Measurements from ENCODE around the gene DGKG. TPM values are rescaled to one million over a fixed set of nuclear protein-coding genes. Genes with fewer than 3 reads are reported as not detected.

The DGKG gene
- total and polyA plus RNA-seq, 9 of the 15 experiments (the other 6 are each of a cell fraction or from before 2014, with no cell fraction given) = 0.01 to 0.36 (median 0.15) TPM

DNA sequence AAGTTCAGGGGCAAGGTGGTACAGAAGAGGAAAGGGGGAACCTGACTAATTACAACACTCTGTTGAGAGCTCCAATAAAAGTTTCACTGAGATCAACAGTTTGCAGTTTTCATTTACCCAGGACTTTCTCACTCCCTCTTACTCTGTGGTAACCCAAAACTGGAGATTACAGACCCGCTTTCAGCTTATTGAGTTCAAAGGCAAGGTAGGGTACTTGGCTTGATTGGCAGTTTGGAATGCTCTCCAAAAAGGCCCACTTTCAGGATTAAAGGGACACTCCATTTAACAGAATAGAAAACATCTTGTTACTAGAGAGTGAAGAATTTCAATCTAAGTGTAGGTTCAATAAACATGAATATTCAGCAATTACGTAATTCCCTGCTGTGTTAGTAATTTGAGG is 135.6 kb downstream of the DGKG start:
- no peaks in the 10 kb centered on the region for H3K9me3 ChIP-seq (replicated peaks; ENCODE audit: control insufficient read depth, insufficient read depth, low read depth, low read length)
- WGBS (ENCODE audit: insufficient coverage, low coverage, missing lambda C conversion rate) = 0% methylated on average over 2 of the region's 2 CpGs
- no peak overlapping the region for H2AFZ ChIP-seq (ENCODE audit: low read depth, low read length)
- H3K36me3 ChIP-seq (ENCODE audit: control insufficient read depth, insufficient read depth, low read length) = no peaks in the 10 kb centered on the region
- intact Hi-C loops (cut with micrococcal nuclease) (no loop called here), in situ Hi-C loops (cut with MboI) (no loop called here)
- ChIA-PET CTCF (ENCODE audit: low intra/inter-chr PET ratio) (no interaction called here), POLR2A (interaction anchor here (1.1 kb wide), 3 partner anchors 11 to 12 kb away, joined by 3 to 5 read pairs (median 3); no protein-coding TSS in a partner anchor)
- H3K79me2 ChIP-seq (ENCODE audit: control insufficient read depth, insufficient read depth, low read length) = no peaks in the 10 kb centered on the region
- no peaks in the 10 kb centered on the region for H3K9me1 ChIP-seq (ENCODE audit: control insufficient read depth, insufficient read depth, low read length)
- H3K4me2 ChIP-seq (ENCODE audit: insufficient read depth, low read length) = no peak overlapping the region
- ATAC-seq (no peak), DNase-seq (ENCODE audit: extremely low read depth in 1 of 4, low spot score in 3 of 4) (no peak), FAIRE-seq (no peak)
- H3K4me1 ChIP-seq (replicated peaks in 1 of 2; ENCODE audit: control insufficient read depth in 2 of 2, insufficient read depth in 2 of 2, low read length in 2 of 2) = no peaks in the 10 kb centered on the region
- no peak overlapping the region for H3K4me3 ChIP-seq
- H3K27me3 ChIP-seq (ENCODE audit: control insufficient read depth in 2 of 2, insufficient read depth in 2 of 2, low read length in 2 of 2) = peaks cover 43 to 60% of the 10 kb centered on the region in 2 experiments
- no peak overlapping the region for H3K27ac ChIP-seq (ENCODE audit: extremely low read depth, low read depth, low read length)
- BruUV-seq (replicated peaks) = no TSS peak
- no peak overlapping the region for H3K9ac ChIP-seq (ENCODE audit: insufficient read depth in 1 of 2, low read depth in 2 of 2, low read length in 2 of 2)
- H4K20me1 ChIP-seq (replicated peaks; ENCODE audit: control insufficient read depth, insufficient read depth, low read length) = no peaks in the 10 kb centered on the region
- TF ChIP-seq EP300 (IDR thresholded peaks at IDR 0.05; ENCODE audit: low read length) = no peak
- TF ChIP-seq, protein P1, sequence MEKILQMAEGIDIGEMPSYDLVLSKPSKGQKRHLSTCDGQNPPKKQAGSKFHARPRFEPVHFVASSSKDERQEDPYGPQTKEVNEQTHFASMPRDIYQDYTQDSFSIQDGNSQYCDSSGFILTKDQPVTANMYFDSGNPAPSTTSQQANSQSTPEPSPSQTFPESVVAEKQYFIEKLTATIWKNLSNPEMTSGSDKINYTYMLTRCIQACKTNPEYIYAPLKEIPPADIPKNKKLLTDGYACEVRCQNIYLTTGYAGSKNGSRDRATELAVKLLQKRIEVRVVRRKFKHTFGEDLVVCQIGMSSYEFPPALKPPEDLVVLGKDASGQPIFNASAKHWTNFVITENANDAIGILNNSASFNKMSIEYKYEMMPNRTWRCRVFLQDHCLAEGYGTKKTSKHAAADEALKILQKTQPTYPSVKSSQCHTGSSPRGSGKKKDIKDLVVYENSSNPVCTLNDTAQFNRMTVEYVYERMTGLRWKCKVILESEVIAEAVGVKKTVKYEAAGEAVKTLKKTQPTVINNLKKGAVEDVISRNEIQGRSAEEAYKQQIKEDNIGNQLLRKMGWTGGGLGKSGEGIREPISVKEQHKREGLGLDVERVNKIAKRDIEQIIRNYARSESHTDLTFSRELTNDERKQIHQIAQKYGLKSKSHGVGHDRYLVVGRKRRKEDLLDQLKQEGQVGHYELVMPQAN (IDR thresholded peaks at IDR 0.05; ENCODE audit: borderline replicate concordance) = no peak
- TF ChIP-seq ZNF77 (CRISPR knock-in tag; IDR thresholded peaks at IDR 0.05) = no peak
- no peak for TF ChIP-seq NR2C2 (CRISPR knock-in tag; IDR thresholded peaks at IDR 0.05)
- no peak for TF ChIP-seq NR2C2 (tag; IDR thresholded peaks at IDR 0.05)
- no peak for TF ChIP-seq LEF1 (IDR thresholded peaks at IDR 0.05)
- TF ChIP-seq, protein P2, sequence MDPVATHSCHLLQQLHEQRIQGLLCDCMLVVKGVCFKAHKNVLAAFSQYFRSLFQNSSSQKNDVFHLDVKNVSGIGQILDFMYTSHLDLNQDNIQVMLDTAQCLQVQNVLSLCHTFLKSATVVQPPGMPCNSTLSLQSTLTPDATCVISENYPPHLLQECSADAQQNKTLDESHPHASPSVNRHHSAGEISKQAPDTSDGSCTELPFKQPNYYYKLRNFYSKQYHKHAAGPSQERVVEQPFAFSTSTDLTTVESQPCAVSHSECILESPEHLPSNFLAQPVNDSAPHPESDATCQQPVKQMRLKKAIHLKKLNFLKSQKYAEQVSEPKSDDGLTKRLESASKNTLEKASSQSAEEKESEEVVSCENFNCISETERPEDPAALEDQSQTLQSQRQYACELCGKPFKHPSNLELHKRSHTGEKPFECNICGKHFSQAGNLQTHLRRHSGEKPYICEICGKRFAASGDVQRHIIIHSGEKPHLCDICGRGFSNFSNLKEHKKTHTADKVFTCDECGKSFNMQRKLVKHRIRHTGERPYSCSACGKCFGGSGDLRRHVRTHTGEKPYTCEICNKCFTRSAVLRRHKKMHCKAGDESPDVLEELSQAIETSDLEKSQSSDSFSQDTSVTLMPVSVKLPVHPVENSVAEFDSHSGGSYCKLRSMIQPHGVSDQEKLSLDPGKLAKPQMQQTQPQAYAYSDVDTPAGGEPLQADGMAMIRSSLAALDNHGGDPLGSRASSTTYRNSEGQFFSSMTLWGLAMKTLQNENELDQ (CRISPR knock-in tag; IDR thresholded peaks at IDR 0.05; ENCODE audit: borderline replicate concordance) = no peak
- no peak for TF ChIP-seq KDM1A (IDR thresholded peaks at IDR 0.05)
- TF ChIP-seq CBX5 (IDR thresholded peaks at IDR 0.05; ENCODE audit: borderline replicate concordance, low read depth) = no peak
- TF ChIP-seq CHCHD3 (CRISPR knock-in tag; IDR thresholded peaks at IDR 0.05) = no peak
- no peak for TF ChIP-seq NONO (IDR thresholded peaks at IDR 0.05; ENCODE audit: low read depth in 2 of 2, low read length in 1 of 2)
- TF ChIP-seq PTBP1 (IDR thresholded peaks at IDR 0.05; ENCODE audit: low read depth, low read length) = no peak
- TF ChIP-seq, protein P3, sequence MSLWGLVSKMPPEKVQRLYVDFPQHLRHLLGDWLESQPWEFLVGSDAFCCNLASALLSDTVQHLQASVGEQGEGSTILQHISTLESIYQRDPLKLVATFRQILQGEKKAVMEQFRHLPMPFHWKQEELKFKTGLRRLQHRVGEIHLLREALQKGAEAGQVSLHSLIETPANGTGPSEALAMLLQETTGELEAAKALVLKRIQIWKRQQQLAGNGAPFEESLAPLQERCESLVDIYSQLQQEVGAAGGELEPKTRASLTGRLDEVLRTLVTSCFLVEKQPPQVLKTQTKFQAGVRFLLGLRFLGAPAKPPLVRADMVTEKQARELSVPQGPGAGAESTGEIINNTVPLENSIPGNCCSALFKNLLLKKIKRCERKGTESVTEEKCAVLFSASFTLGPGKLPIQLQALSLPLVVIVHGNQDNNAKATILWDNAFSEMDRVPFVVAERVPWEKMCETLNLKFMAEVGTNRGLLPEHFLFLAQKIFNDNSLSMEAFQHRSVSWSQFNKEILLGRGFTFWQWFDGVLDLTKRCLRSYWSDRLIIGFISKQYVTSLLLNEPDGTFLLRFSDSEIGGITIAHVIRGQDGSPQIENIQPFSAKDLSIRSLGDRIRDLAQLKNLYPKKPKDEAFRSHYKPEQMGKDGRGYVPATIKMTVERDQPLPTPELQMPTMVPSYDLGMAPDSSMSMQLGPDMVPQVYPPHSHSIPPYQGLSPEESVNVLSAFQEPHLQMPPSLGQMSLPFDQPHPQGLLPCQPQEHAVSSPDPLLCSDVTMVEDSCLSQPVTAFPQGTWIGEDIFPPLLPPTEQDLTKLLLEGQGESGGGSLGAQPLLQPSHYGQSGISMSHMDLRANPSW (CRISPR knock-in tag; IDR thresholded peaks at IDR 0.05) = no peak
- TF ChIP-seq ESRRB (CRISPR knock-in tag; IDR thresholded peaks at IDR 0.05; ENCODE audit: borderline replicate concordance) = no peak
- no peak for TF ChIP-seq NEUROD1 (IDR thresholded peaks at IDR 0.05; ENCODE audit: borderline replicate concordance, low read depth, low read length, partially characterized antibody)
- TF ChIP-seq NFXL1 (CRISPR knock-in tag; IDR thresholded peaks at IDR 0.05) = no peak
- TF ChIP-seq CHD4 (IDR thresholded peaks at IDR 0.05; ENCODE audit: insufficient read depth, insufficient replicate concordance, low read depth, low read length, poor library complexity, severe bottlenecking) = no peak
